Measurements from ENCODE around the gene SLC66A1.

SLC66A1 gene

GRCh38 chr1:19343617-19344350, 31.7 kb downstream of the SLC66A1 start:
- DNase-seq (ENCODE audit: low spot score) = no peak

GRCh38 chr1:19344372-19344810, 32.3 kb downstream of the SLC66A1 start:
- DNase-seq (ENCODE audit: low spot score) = peak; percentile 85

- no peak for DNase-seq (ENCODE audit: low spot score)
These were observed 32.7 kb downstream of the SLC66A1 start for GRCh38 chr1:19344831-19345230.

GRCh38 chr1:19345391-19345790, 33.3 kb downstream of the SLC66A1 start:
- DNase-seq (ENCODE audit: low spot score) = no peak

- no peak for DNase-seq (ENCODE audit: low spot score)
These were observed 33.9 kb downstream of the SLC66A1 start for GRCh38 chr1:19346026-19346425.

- no peak for DNase-seq (ENCODE audit: low spot score)
These were observed 35.5 kb downstream of the SLC66A1 start for GRCh38 chr1:19347533-19348172.

- no peak for DNase-seq (ENCODE audit: low spot score)
These were observed 36.5 kb downstream of the SLC66A1 start for GRCh38 chr1:19348441-19349198.

GRCh38 chr1:19349999-19350398, 37.9 kb downstream of the SLC66A1 start:
- no peak for DNase-seq (ENCODE audit: low spot score)

GRCh38 chr1:19350566-19350965, 38.4 kb downstream of the SLC66A1 start:
- no peak for DNase-seq (ENCODE audit: low spot score)

- DNase-seq (ENCODE audit: low spot score) = no peak
These were observed 39.7 kb downstream of the SLC66A1 start for GRCh38 chr1:19351873-19352272.

- DNase-seq (ENCODE audit: low spot score) = no peak
These were observed 40.7 kb downstream of the SLC66A1 start for GRCh38 chr1:19352839-19353238.

GRCh38 chr1:19353596-19353995, 41.5 kb downstream of the SLC66A1 start:
- DNase-seq (ENCODE audit: low spot score) = no peak

GRCh38 chr1:19354531-19354981, 42.4 kb downstream of the SLC66A1 start:
- DNase-seq (ENCODE audit: low spot score) = no peak

- no peak for DNase-seq (ENCODE audit: low spot score)
These were observed 44.1 kb downstream of the SLC66A1 start for GRCh38 chr1:19356266-19356665.

GRCh38 chr1:19357299-19357986, 45.3 kb downstream of the SLC66A1 start:
- no peak for DNase-seq (ENCODE audit: low spot score)

- no peak for DNase-seq (ENCODE audit: low spot score)
These were observed 46.6 kb downstream of the SLC66A1 start for GRCh38 chr1:19358710-19359109.

GRCh38 chr1:19359357-19359756, 47.2 kb downstream of the SLC66A1 start:
- DNase-seq (ENCODE audit: low spot score) = no peak

GRCh38 chr1:19360016-19360415, 47.9 kb downstream of the SLC66A1 start:
- DNase-seq (ENCODE audit: low spot score) = no peak

- DNase-seq (ENCODE audit: low spot score) = no peak
These were observed 48.3 kb downstream of the SLC66A1 start for GRCh38 chr1:19360432-19360831.

GRCh38 chr1:19360843-19361610, 48.9 kb downstream of the SLC66A1 start:
- DNase-seq (ENCODE audit: low spot score) = no peak

GRCh38 chr1:19361611-19362147, 49.6 kb downstream of the SLC66A1 start:
- DNase-seq (ENCODE audit: low spot score) = no peak
